HepG2 (cell line): ENCODE results near the gene SNAI3. TPM values are rescaled to one million over a fixed set of nuclear protein-coding genes. Genes with fewer than 3 reads are reported as not detected.

Source experiments
- GABPB1 ChIP-seq: IDR thresholded peaks from 2 replicates; pipeline ENCODE4 v1.6.1; 2016; ENCODE audit warnings: mild to moderate bottlenecking, missing genetic modification reagents, moderate library complexity, missing compliant biosample characterization
- KLF16 ChIP-seq, 2 experiments: sonication (generic) in 1 of 2; formaldehyde crosslinking in 1 of 2; IDR thresholded peaks; 2 replicates each; pipeline versions ENCODE4 v1.6.1 to v1.8.0; 2016 to 2023; ENCODE audit warnings: missing genetic modification reagents in 2 of 2, missing compliant biosample characterization in 1 of 2
- MAF1 ChIP-seq: sonication (generic); formaldehyde crosslinking; IDR thresholded peaks from 2 replicates; pipeline ENCODE4 v1.5.0; 2020; ENCODE audit warnings: missing genetic modification reagents, borderline replicate concordance
- NFYB ChIP-seq: sonication (generic); formaldehyde crosslinking; IDR thresholded peaks from 2 replicates; pipeline ENCODE4 v1.4.0; 2020; ENCODE audit warnings: missing genetic modification reagents
- PPARG ChIP-seq: conservative IDR thresholded peaks from 2 replicates; pipeline ENCODE4 v1.6.1; 2016; ENCODE audit warnings: missing biosample characterization, missing genetic modification reagents
- SP4 ChIP-seq: sonication (generic); formaldehyde crosslinking; IDR thresholded peaks from 2 replicates; pipeline ENCODE4 v1.8.1; 2023; ENCODE audit warnings: mild to moderate bottlenecking, missing genetic modification reagents
- ZBTB42 ChIP-seq: sonication (generic); formaldehyde crosslinking; IDR thresholded peaks from 2 replicates; pipeline ENCODE4 v1.5.0; 2020; ENCODE audit warnings: mild to moderate bottlenecking, missing genetic modification reagents
- ZNF24 ChIP-seq: fragments of 450-650 bp; IDR thresholded peaks from 2 replicates; pipeline ENCODE4 v1.6.1; 2017; ENCODE audit warnings: antibody characterized with exemption, mild to moderate bottlenecking
- ZNF558 ChIP-seq: sonication (generic); formaldehyde crosslinking; IDR thresholded peaks from 2 replicates; pipeline ENCODE4 v1.9.0; 2022; ENCODE audit warnings: mild to moderate bottlenecking, missing genetic modification reagents, borderline replicate concordance
- ZNF777 ChIP-seq: sonication (generic); formaldehyde crosslinking; IDR thresholded peaks from 2 replicates; pipeline ENCODE4 v1.4.0; 2020; ENCODE audit warnings: missing genetic modification reagents
- ZNF782 ChIP-seq: sonication (generic); formaldehyde crosslinking; IDR thresholded peaks from 2 replicates; pipeline ENCODE4 v1.4.0; 2020; ENCODE audit warnings: missing genetic modification reagents, mild to moderate bottlenecking, borderline replicate concordance
- polyA plus RNA-seq, 8 experiments: library from polyadenylated mRNA; depleted of rRNA in 3 of 8; stranded (reverse) in 7 of 8; unstranded in 1 of 8; fragments of >200 nt; fragmentation: Illumina TruSeq in 4 of 8; extraction: Trizol in 4 of 8; gene quantifications; 2 replicates each; pipeline versions ENCODE4 v1.2.1 to v1.2.3, GENCODE V29; 2011 to 2016; ENCODE audit warnings: low read depth in 4 of 8, missing spikeins in 1 of 8, mixed read lengths in 1 of 8; ENCODE audit not compliant: insufficient read depth in 1 of 8
- total RNA-seq, 5 experiments: library from RNA; depleted of rRNA; stranded (reverse); fragments of >200 nt; fragmentation: Illumina TruSeq; extraction: Trizol; gene quantifications; 2 replicates each; pipeline ENCODE4 v1.2.3, GENCODE V29; 2016; ENCODE audit warnings: low read depth in 1 of 5
- TF ChIP-seq, protein P1 (sequence below): sonication (generic); formaldehyde crosslinking; IDR thresholded peaks from 2 replicates; pipeline ENCODE4 v1.4.0; 2020; ENCODE audit warnings: missing genetic modification reagents
- TF ChIP-seq, protein P2 (sequence below): sonication (generic); formaldehyde crosslinking; IDR thresholded peaks from 2 replicates; pipeline ENCODE4 v1.8.0; 2022; ENCODE audit warnings: mild to moderate bottlenecking, missing genetic modification reagents, borderline replicate concordance
- TF ChIP-seq, protein P3 (sequence below): sonication (generic); formaldehyde crosslinking; IDR thresholded peaks from 2 replicates; pipeline ENCODE4 v1.4.0; 2020; ENCODE audit warnings: missing genetic modification reagents, low read depth, mild to moderate bottlenecking, borderline replicate concordance
- TF ChIP-seq, protein P4 (sequence below): IDR thresholded peaks from 2 replicates; pipeline ENCODE4 v1.6.1; 2016; ENCODE audit warnings: missing compliant biosample characterization, missing genetic modification reagents, borderline replicate concordance
- TF ChIP-seq, protein P5 (sequence below): sonication (generic); formaldehyde crosslinking; conservative IDR thresholded peaks from 2 replicates; pipeline ENCODE4 v1.8.0; 2022; ENCODE audit warnings: mild to moderate bottlenecking, moderate library complexity, missing genetic modification reagents
- TF ChIP-seq, protein P6 (sequence below): IDR thresholded peaks from 2 replicates; pipeline ENCODE4 v1.6.1; 2016; ENCODE audit warnings: low read depth, borderline replicate concordance

SNAI3 gene
- total and polyA plus RNA-seq, 2 of the 13 experiments (the other 11 are each of a cell fraction or from before 2014, with no cell fraction given), result 0.09 to 0.18 TPM

DNA sequence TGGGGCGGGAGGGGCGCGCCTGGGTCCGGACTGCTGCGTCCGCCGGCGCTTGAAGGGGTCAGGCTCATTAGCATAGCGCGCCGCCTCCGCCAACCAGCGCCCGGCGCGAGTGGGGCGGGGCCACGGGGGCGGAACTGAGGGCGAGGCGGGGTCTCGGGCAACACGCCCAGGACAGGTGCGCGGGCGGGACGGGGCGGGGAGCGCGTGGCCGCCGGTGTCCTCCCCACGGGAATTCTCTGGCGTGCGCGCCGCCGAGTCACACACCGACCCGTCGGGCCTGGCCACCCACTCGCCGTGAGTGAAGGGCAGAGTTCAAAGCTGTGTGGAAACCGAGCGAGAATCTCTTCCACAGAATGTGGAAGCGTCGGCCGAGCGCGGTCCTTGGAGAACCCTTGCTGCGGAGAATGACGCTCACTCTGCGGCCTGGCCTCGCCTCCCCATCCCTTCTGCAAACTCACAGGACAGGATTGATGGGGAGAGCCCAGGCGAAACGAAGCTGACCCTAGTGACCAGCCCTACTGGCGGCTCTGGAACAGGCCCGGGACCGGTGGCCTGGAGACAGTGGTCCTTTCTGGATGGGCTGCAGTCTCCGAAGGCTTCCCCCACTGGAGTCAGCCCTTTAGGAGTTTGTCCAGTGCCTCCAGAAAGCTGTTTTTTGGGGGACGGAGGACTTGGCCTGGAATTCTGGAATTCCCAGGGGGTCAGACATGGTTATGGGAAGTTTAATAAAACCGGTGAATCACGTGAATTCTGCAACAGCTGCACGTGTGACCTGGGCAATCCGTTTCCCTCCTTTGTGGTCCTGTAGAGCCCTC, at the start of gene SNAI3 (continued):
- TF ChIP-seq, protein P1, sequence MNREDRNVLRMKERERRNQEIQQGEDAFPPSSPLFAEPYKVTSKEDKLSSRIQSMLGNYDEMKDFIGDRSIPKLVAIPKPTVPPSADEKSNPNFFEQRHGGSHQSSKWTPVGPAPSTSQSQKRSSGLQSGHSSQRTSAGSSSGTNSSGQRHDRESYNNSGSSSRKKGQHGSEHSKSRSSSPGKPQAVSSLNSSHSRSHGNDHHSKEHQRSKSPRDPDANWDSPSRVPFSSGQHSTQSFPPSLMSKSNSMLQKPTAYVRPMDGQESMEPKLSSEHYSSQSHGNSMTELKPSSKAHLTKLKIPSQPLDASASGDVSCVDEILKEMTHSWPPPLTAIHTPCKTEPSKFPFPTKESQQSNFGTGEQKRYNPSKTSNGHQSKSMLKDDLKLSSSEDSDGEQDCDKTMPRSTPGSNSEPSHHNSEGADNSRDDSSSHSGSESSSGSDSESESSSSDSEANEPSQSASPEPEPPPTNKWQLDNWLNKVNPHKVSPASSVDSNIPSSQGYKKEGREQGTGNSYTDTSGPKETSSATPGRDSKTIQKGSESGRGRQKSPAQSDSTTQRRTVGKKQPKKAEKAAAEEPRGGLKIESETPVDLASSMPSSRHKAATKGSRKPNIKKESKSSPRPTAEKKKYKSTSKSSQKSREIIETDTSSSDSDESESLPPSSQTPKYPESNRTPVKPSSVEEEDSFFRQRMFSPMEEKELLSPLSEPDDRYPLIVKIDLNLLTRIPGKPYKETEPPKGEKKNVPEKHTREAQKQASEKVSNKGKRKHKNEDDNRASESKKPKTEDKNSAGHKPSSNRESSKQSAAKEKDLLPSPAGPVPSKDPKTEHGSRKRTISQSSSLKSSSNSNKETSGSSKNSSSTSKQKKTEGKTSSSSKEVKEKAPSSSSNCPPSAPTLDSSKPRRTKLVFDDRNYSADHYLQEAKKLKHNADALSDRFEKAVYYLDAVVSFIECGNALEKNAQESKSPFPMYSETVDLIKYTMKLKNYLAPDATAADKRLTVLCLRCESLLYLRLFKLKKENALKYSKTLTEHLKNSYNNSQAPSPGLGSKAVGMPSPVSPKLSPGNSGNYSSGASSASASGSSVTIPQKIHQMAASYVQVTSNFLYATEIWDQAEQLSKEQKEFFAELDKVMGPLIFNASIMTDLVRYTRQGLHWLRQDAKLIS (CRISPR knock-in tag), result 0 out of 2 replicates have a peak, but pooled peaks have one; percentile 42
- TF ChIP-seq, protein P2, sequence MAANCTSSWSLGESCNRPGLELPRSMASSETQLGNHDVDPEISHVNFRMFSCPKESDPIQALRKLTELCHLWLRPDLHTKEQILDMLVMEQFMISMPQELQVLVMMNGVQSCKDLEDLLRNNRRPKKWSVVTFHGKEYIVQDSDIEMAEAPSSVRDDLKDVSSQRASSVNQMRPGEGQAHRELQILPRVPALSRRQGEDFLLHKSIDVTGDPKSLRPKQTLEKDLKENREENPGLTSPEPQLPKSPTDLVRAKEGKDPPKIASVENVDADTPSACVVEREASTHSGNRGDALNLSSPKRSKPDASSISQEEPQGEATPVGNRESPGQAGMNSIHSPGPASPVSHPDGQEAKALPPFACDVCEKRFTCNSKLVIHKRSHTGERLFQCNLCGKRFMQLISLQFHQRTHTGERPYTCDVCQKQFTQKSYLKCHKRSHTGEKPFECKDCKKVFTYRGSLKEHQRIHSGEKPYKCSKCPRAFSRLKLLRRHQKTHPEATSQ (CRISPR knock-in tag), result no peak
- TF ChIP-seq, protein P3, sequence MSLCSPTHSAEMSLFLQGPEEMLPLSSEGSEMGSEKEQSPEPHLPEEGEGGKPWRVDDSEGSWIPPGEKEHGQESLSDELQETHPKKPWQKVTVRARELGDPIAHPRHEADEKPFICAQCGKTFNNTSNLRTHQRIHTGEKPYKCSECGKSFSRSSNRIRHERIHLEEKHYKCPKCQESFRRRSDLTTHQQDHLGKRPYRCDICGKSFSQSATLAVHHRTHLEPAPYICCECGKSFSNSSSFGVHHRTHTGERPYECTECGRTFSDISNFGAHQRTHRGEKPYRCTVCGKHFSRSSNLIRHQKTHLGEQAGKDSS (CRISPR knock-in tag), result peak; percentile 82; the same call in 1 of the 2 replicates
- TF ChIP-seq GABPB1 (CRISPR knock-in tag), result peak; percentile 70; the same call in 1 of the 2 replicates
- TF ChIP-seq ZNF24, result no peak
- TF ChIP-seq PPARG (CRISPR knock-in tag), result no peak
- TF ChIP-seq KLF16 (CRISPR knock-in tag; IDR thresholded peaks at IDR 0.05), result peak in 1 of 2 experiments; percentile 68; a peak in 2 of 4 replicates
- peak; percentile 77 for TF ChIP-seq NFYB (CRISPR knock-in tag)
- TF ChIP-seq ZNF558 (CRISPR knock-in tag), result 0 out of 2 replicates have a peak, but pooled peaks have one; percentile 63
- peak; percentile 92 for TF ChIP-seq SP4 (CRISPR knock-in tag)
- TF ChIP-seq, protein P4, sequence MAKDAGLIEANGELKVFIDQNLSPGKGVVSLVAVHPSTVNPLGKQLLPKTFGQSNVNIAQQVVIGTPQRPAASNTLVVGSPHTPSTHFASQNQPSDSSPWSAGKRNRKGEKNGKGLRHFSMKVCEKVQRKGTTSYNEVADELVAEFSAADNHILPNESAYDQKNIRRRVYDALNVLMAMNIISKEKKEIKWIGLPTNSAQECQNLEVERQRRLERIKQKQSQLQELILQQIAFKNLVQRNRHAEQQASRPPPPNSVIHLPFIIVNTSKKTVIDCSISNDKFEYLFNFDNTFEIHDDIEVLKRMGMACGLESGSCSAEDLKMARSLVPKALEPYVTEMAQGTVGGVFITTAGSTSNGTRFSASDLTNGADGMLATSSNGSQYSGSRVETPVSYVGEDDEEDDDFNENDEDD (CRISPR knock-in tag), result peak; percentile 65; the same call in 1 of the 2 replicates
- TF ChIP-seq, protein P5, sequence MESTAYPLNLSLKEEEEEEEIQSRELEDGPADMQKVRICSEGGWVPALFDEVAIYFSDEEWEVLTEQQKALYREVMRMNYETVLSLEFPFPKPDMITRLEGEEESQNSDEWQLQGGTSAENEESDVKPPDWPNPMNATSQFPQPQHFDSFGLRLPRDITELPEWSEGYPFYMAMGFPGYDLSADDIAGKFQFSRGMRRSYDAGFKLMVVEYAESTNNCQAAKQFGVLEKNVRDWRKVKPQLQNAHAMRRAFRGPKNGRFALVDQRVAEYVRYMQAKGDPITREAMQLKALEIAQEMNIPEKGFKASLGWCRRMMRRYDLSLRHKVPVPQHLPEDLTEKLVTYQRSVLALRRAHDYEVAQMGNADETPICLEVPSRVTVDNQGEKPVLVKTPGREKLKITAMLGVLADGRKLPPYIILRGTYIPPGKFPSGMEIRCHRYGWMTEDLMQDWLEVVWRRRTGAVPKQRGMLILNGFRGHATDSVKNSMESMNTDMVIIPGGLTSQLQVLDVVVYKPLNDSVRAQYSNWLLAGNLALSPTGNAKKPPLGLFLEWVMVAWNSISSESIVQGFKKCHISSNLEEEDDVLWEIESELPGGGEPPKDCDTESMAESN (CRISPR knock-in tag), result peak; percentile 39; the same call in 1 of the 2 replicates
- 0 out of 2 replicates have a peak, but pooled peaks have one; percentile 50 for TF ChIP-seq MAF1 (CRISPR knock-in tag)
- TF ChIP-seq ZNF777 (CRISPR knock-in tag), result peak; percentile 94
- 0 out of 2 replicates have a peak, but pooled peaks have one; percentile 85 for TF ChIP-seq ZBTB42 (CRISPR knock-in tag)
- TF ChIP-seq, protein P6, sequence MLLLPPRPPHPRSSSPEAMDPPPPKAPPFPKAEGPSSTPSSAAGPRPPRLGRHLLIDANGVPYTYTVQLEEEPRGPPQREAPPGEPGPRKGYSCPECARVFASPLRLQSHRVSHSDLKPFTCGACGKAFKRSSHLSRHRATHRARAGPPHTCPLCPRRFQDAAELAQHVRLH, result peak; percentile 20; the same call in 1 of the 2 replicates
- peak; percentile 71 for TF ChIP-seq ZNF782 (CRISPR knock-in tag)
